ENCODE data around the gene VSTM1.

The VSTM1 gene

GRCh38 chr19:54069470-54069869 is 5.8 kb upstream of the VSTM1 start:
- TF ChIP-seq TEAD4 (IDR thresholded peaks at IDR 0.05): no peak
- TF ChIP-seq MAX (IDR thresholded peaks at IDR 0.05): no peak
- TF ChIP-seq EP300 (IDR thresholded peaks at IDR 0.05; ENCODE audit: borderline replicate concordance): no peak
- TF ChIP-seq CREB1 (IDR thresholded peaks at IDR 0.05; ENCODE audit: low read depth): no peak
- TF ChIP-seq ZBTB7A (IDR thresholded peaks at IDR 0.05; ENCODE audit: low read depth): no peak
- no peak for TF ChIP-seq YY1 (IDR thresholded peaks at IDR 0.05; ENCODE audit: low read depth)
- TF ChIP-seq CEBPB (IDR thresholded peaks at IDR 0.05): no peak
- TF ChIP-seq TCF12 (IDR thresholded peaks at IDR 0.05; ENCODE audit: low read depth): no peak
- TF ChIP-seq USF1 (IDR thresholded peaks at IDR 0.05): no peak
- TF ChIP-seq REST (IDR thresholded peaks at IDR 0.05; ENCODE audit: low read depth): no peak
- TF ChIP-seq TAF1 (IDR thresholded peaks at IDR 0.05; ENCODE audit: low read depth): no peak
- TF ChIP-seq EGR1 (IDR thresholded peaks at IDR 0.05): no peak
- TF ChIP-seq NFIC (IDR thresholded peaks at IDR 0.05): no peak
- TF ChIP-seq FOXM1 (IDR thresholded peaks at IDR 0.05; ENCODE audit: borderline replicate concordance, low read depth): no peak
- TF ChIP-seq RAD21 (IDR thresholded peaks at IDR 0.05; ENCODE audit: low read depth): no peak

- TF ChIP-seq REST (IDR thresholded peaks at IDR 0.05; ENCODE audit: low read depth): no peak
- TF ChIP-seq ZBTB7A (IDR thresholded peaks at IDR 0.05; ENCODE audit: low read depth): no peak
- no peak for TF ChIP-seq CREB1 (IDR thresholded peaks at IDR 0.05; ENCODE audit: low read depth)
- no peak for TF ChIP-seq USF1 (IDR thresholded peaks at IDR 0.05)
- TF ChIP-seq CEBPB (IDR thresholded peaks at IDR 0.05): no peak
- no peak for TF ChIP-seq TAF1 (IDR thresholded peaks at IDR 0.05; ENCODE audit: low read depth)
- TF ChIP-seq RAD21 (IDR thresholded peaks at IDR 0.05; ENCODE audit: low read depth): no peak
- TF ChIP-seq MAX (IDR thresholded peaks at IDR 0.05): no peak
- no peak for TF ChIP-seq NFIC (IDR thresholded peaks at IDR 0.05)
- no peak for TF ChIP-seq FOXM1 (IDR thresholded peaks at IDR 0.05; ENCODE audit: borderline replicate concordance, low read depth)
- TF ChIP-seq TCF12 (IDR thresholded peaks at IDR 0.05; ENCODE audit: low read depth): no peak
- TF ChIP-seq YY1 (IDR thresholded peaks at IDR 0.05; ENCODE audit: low read depth): no peak
- TF ChIP-seq EP300 (IDR thresholded peaks at IDR 0.05; ENCODE audit: borderline replicate concordance): no peak
- no peak for TF ChIP-seq EGR1 (IDR thresholded peaks at IDR 0.05)
These were observed 1.1 kb downstream of the VSTM1 start for GRCh38 chr19:54062643-54063042.

- TF ChIP-seq FOXM1 (IDR thresholded peaks at IDR 0.05; ENCODE audit: borderline replicate concordance, low read depth) (no peak), EGR1 (IDR thresholded peaks at IDR 0.05) (no peak), EP300 (IDR thresholded peaks at IDR 0.05; ENCODE audit: borderline replicate concordance) (no peak), REST (IDR thresholded peaks at IDR 0.05; ENCODE audit: low read depth) (no peak), RAD21 (IDR thresholded peaks at IDR 0.05; ENCODE audit: low read depth) (no peak), MAX (IDR thresholded peaks at IDR 0.05) (no peak), TEAD4 (IDR thresholded peaks at IDR 0.05) (no peak), CREB1 (IDR thresholded peaks at IDR 0.05; ENCODE audit: low read depth) (no peak), TCF12 (IDR thresholded peaks at IDR 0.05; ENCODE audit: low read depth) (no peak), NFIC (IDR thresholded peaks at IDR 0.05) (no peak), TAF1 (IDR thresholded peaks at IDR 0.05; ENCODE audit: low read depth) (no peak), CEBPB (IDR thresholded peaks at IDR 0.05) (no peak), YY1 (IDR thresholded peaks at IDR 0.05; ENCODE audit: low read depth) (no peak), ZBTB7A (IDR thresholded peaks at IDR 0.05; ENCODE audit: low read depth) (no peak), USF1 (IDR thresholded peaks at IDR 0.05) (no peak)
These were observed 16.1 kb downstream of the VSTM1 start for GRCh38 chr19:54047616-54048015.

Data from Ishikawa (cell line).